Neutrophil (primary cell): ENCODE measurements around the gene FAM24B.

Experiments used
- H3K27ac ChIP-seq: fragments of 200-600 bp; sonication (generic); 2 replicates; pipeline ENCODE4 v1.5.1; 2016; ENCODE audit warnings: mild to moderate bottlenecking, moderate library complexity
- H3K27me3 ChIP-seq: fragments of 200-600 bp; sonication (generic); 2 replicates; pipeline ENCODE4 v1.6.0; 2016; ENCODE audit warnings: mild to moderate bottlenecking
- H3K36me3 ChIP-seq: fragments of 200-600 bp; sonication (generic); 2 replicates; pipeline ENCODE4 v1.5.1; 2017
- H3K4me1 ChIP-seq, 2 experiments: fragments of 200-600 bp in 1 of 2; sonication (generic) in 1 of 2; 1 replicate in 1 of 2; 2 replicates in 1 of 2; pipeline versions ENCODE4 v1.5.1 to v1.6.1; 2013 to 2016; ENCODE audit warnings: low read depth in 1 of 2, low read length in 1 of 2, mild to moderate bottlenecking in 1 of 2, moderate library complexity in 1 of 2; ENCODE audit not compliant: control insufficient read depth in 1 of 2, insufficient read depth in 1 of 2
- H3K4me3 ChIP-seq, 2 experiments: fragments of 200-600 bp in 1 of 2; sonication (generic) in 1 of 2; 1 replicate in 1 of 2; 2 replicates in 1 of 2; pipeline ENCODE4 v1.5.1; 2013 to 2016; ENCODE audit warnings: low read depth in 1 of 2, low read length in 1 of 2, mild to moderate bottlenecking in 1 of 2, moderate library complexity in 1 of 2
- H3K9me3 ChIP-seq: fragments of 200-600 bp; sonication (generic); 2 replicates; pipeline ENCODE4 v1.5.1; 2016
- CTCF ChIP-seq: fragments of 200-600 bp; sonication (generic); IDR thresholded peaks from 2 replicates; pipeline ENCODE4 v1.5.1; 2016; ENCODE audit warnings: antibody characterized with exemption

Gene FAM24B

DNA sequence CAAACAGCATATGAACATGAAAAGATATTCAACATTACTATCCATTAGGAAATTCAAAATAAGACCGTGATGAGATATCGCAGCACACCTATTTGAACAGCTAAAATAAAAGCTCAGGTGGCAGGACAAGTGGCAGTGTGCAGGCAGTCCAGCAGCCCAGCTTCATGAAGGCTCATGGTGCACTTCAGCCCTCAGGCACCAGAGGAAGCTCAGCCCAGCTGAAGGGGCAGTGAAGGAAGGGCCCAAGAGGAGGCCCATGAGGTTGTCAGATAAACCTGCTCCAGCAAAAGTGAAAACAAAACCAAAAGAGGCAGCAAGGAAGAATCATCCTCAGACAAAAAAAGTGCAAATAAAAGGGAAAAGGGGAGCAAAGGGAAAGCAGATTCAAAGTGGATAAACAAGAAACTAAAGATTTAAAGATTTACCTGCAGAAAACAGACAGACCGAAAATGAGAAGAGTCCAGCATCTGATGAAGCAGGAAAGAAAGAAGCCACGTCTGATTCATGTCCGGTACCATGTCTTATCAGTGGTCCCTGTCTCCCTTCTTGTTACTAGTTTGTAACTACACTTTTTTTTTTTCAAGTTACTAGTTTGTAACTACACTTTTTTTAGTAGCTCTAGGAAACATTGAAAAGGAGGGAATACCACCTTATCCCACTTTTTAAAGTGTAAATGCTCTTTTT is 15.0 kb upstream of the FAM24B start:
- Histone ChIP-seq H3K27me3 (peaks cover 15% of the 10 kb centered on the region), H3K4me3 (no peak overlapping the region), H3K9me3 (no peaks in the 10 kb centered on the region), H3K4me1 (no peaks in the 10 kb centered on the region), H3K36me3 (no peaks in the 10 kb centered on the region), H3K27ac (no peak overlapping the region)
- TF ChIP-seq CTCF, result no peak

- H3K27ac ChIP-seq, result no peak overlapping the region
- TF ChIP-seq CTCF, result no peak
Observed at GRCh38 chr10:122884166-122884565, 4.8 kb upstream of the FAM24B start.

DNA sequence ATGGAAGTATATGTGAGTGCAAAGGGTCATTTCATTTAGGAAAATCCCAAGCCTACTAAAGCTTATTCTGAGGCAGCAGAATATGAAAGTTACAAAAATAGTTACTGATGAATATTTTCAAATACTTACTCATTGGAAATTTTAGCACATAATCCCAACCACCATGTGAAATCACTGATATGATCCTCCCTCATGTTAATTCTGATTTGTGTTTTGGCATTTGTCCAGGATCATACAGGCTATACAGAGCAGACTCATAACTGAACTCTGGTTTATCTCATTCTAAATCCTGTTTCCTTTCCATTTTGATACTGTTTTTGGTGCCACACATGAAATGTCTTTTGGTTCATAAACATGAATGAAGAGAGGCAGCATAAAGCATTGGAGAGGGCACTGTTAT is 3.4 kb upstream of the FAM24B start:
- Histone ChIP-seq H3K9me3 (no peaks in the 10 kb centered on the region), H3K36me3 (no peaks in the 10 kb centered on the region), H3K4me1 (peaks cover 7 to 9% of the 10 kb centered on the region in 2 experiments), H3K4me3 (no peak overlapping the region), H3K27ac (no peak overlapping the region), H3K27me3 (peaks cover 40% of the 10 kb centered on the region)
- TF ChIP-seq CTCF, result no peak

More at GRCh38 chr10:122884166-122884565, 4.8 kb upstream of the FAM24B start:
- peaks cover 7 to 9% of the 10 kb centered on the region in 2 experiments for H3K4me1 ChIP-seq
- no peaks in the 10 kb centered on the region for H3K9me3 ChIP-seq
- H3K36me3 ChIP-seq, result no peaks in the 10 kb centered on the region
- H3K4me3 ChIP-seq, result no peak overlapping the region
- H3K27me3 ChIP-seq, result peaks cover 33% of the 10 kb centered on the region

GRCh38 chr10:122878799-122879338 is 512 bp downstream of the FAM24B start:
- Histone ChIP-seq H3K27me3 (peaks cover 40% of the 10 kb centered on the region), H3K4me1 (peaks cover 7 to 9% of the 10 kb centered on the region in 2 experiments), H3K9me3 (no peaks in the 10 kb centered on the region), H3K36me3 (no peaks in the 10 kb centered on the region), H3K27ac (no peak overlapping the region), H3K4me3 (peak overlapping the region; percentile 54 to 63)
- no peak for TF ChIP-seq CTCF

DNA sequence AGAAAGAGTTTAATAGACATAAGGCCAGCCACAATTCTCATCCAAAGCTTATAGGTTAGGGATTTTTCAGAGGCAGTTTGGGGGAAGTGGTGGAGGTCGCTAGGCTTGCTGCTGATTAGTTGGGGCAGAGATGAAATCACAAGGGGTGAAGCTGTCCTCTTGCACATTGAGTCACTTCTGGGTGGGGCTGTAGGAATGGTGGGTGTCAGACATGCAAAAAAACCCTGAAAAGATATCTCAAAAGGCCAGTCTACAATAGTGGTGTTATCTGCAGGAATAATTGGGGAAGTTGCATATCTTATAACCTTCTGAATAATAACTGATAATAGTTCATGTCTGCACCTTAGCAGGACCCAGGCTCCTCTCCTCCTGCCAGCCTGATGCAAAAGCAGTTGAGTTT is 2.1 kb downstream of the FAM24B start:
- peaks cover 37% of the 10 kb centered on the region for H3K27me3 ChIP-seq

More for the DNA sequence above, 2.1 kb downstream of the FAM24B start:
- Histone ChIP-seq H3K4me1 (peaks cover 7 to 9% of the 10 kb centered on the region in 2 experiments), H3K4me3 (no peak overlapping the region), H3K36me3 (no peaks in the 10 kb centered on the region), H3K27ac (no peak overlapping the region), H3K9me3 (no peaks in the 10 kb centered on the region)
- no peak for TF ChIP-seq CTCF
